GM12878 (cell line): ENCODE data around the gene GLRX5. TPM values are rescaled to one million over a fixed set of nuclear protein-coding genes. Genes with fewer than 3 reads are reported as not detected.

Experiments
- CBX3 ChIP-seq: fragments of 200-600 bp; sonication (generic); IDR thresholded peaks from 2 replicates; pipeline ENCODE4 v1.6.1; 2016; ENCODE audit warnings: low read depth, borderline replicate concordance
- CBX5 ChIP-seq: sonication (generic); IDR thresholded peaks from 2 replicates; pipeline ENCODE4 v1.6.1; 2016; ENCODE audit warnings: low read depth, moderate library complexity, mild to moderate bottlenecking, inconsistent platforms
- CHD2 ChIP-seq: IDR thresholded peaks from 2 replicates; pipeline ENCODE4 v1.6.1; 2011; ENCODE audit warnings: low read depth, low read length, improper control_type of control experiment, borderline replicate concordance
- DPF2 ChIP-seq: fragments of 450-650 bp; IDR thresholded peaks from 2 replicates; pipeline ENCODE4 v1.6.1; 2017; ENCODE audit warnings: mild to moderate bottlenecking
- E4F1 ChIP-seq: fragments of 450-650 bp; IDR thresholded peaks from 2 replicates; pipeline ENCODE4 v1.6.1; 2018; ENCODE audit warnings: borderline replicate concordance, mild to moderate bottlenecking; ENCODE audit not compliant: partially characterized antibody
- EGR1 ChIP-seq, 2 experiments: IDR thresholded peaks; 1 replicate in 1 of 2; 2 replicates in 1 of 2; pipeline ENCODE4 v1.6.1; 2011 to 2012; ENCODE audit warnings: low read depth in 2 of 2, low read length in 2 of 2, borderline replicate concordance in 1 of 2, mild to moderate bottlenecking in 1 of 2, moderate library complexity in 1 of 2
- HDAC2 ChIP-seq: fragments of 200-600 bp; sonication (generic); IDR thresholded peaks from 2 replicates; pipeline ENCODE4 v1.6.1; 2017
- HDAC6 ChIP-seq: fragments of 200-600 bp; sonication (generic); IDR thresholded peaks from one replicate; pipeline ENCODE4 v1.8.0; 2017; ENCODE audit warnings: antibody characterized with exemption; ENCODE audit not compliant: unreplicated experiment
- LARP7 ChIP-seq: fragments of 450-650 bp; IDR thresholded peaks from 2 replicates; pipeline ENCODE4 v1.6.1; 2017; ENCODE audit warnings: mild to moderate bottlenecking
- NFIC ChIP-seq: IDR thresholded peaks from 2 replicates; pipeline ENCODE4 v1.6.1; 2012; ENCODE audit warnings: low read depth, mild to moderate bottlenecking, inconsistent platforms, low read length, moderate library complexity
- NR2F1 ChIP-seq: fragments of 450-650 bp; conservative IDR thresholded peaks from 2 replicates; pipeline ENCODE4 v1.6.1; 2017; ENCODE audit warnings: mild to moderate bottlenecking
- POLR2AphosphoS2 ChIP-seq: IDR thresholded peaks from 2 replicates; pipeline ENCODE4 v1.6.1; 2011; ENCODE audit warnings: low read depth, mild to moderate bottlenecking, low read length, improper control_type of control experiment, moderate library complexity
- RCOR1 ChIP-seq: conservative IDR thresholded peaks from 2 replicates; pipeline ENCODE4 v1.6.1; 2012; ENCODE audit warnings: low read depth, low read length, improper control_type of control experiment
- RUNX3 ChIP-seq: IDR thresholded peaks from 2 replicates; pipeline ENCODE4 v1.6.1; 2012; ENCODE audit warnings: low read length, inconsistent platforms
- TARDBP ChIP-seq: IDR thresholded peaks from 2 replicates; pipeline ENCODE4 v1.6.1; 2016; ENCODE audit warnings: borderline replicate concordance
- USF1 ChIP-seq: IDR thresholded peaks from 2 replicates; pipeline ENCODE4 v1.6.1; 2011; ENCODE audit warnings: borderline replicate concordance, low read depth, mild to moderate bottlenecking, moderate library complexity, mixed read lengths, low read length; ENCODE audit not compliant: insufficient read depth; ENCODE audit errors: extremely low read length
- ZBTB11 ChIP-seq: fragments of 450-650 bp; formaldehyde crosslinking; IDR thresholded peaks from 2 replicates; pipeline ENCODE4 v1.5.0; 2022; ENCODE audit warnings: mild to moderate bottlenecking, missing genetic modification characterization
- ZNF217 ChIP-seq: fragments of 450-650 bp; IDR thresholded peaks from 2 replicates; pipeline ENCODE4 v1.6.1; 2017; ENCODE audit warnings: antibody characterized with exemption, mild to moderate bottlenecking
- ZNF384 ChIP-seq: IDR thresholded peaks from 2 replicates; pipeline ENCODE4 v1.6.1; 2012; ENCODE audit warnings: low read depth, mild to moderate bottlenecking, low read length, improper control_type of control experiment, borderline replicate concordance
- ZZZ3 ChIP-seq: IDR thresholded peaks from 2 replicates; pipeline ENCODE4 v1.6.1; 2011; ENCODE audit warnings: low read depth; ENCODE audit not compliant: control insufficient read depth, insufficient read length
- polyA plus RNA-seq, 11 experiments: library from polyadenylated mRNA; depleted of rRNA in 4 of 11; unstranded in 6 of 11; stranded (reverse) in 5 of 11; fragments of >200 nt; fragmentation: Nextera tagmentation in 4 of 11; fragmentation: Illumina TruSeq in 1 of 11; extraction: Ambion mirVana in 4 of 11; extraction: Trizol in 1 of 11; gene quantifications; 1 replicate in 1 of 11; 2 replicates in 10 of 11; pipeline versions ENCODE4 v1.2.1 to v1.2.3, GENCODE V29; 2011 to 2016; ENCODE audit warnings: inconsistent platforms in 2 of 11, missing spikeins in 2 of 11, low read depth in 1 of 11
- total RNA-seq, 4 experiments: library from RNA; depleted of rRNA in 3 of 4; stranded (reverse); fragments of >200 nt in 3 of 4; fragmentation: Illumina TruSeq in 1 of 4; extraction: Trizol in 1 of 4; gene quantifications; 2 replicates each; pipeline versions ENCODE4 v1.2.1 to v1.2.3, GENCODE V29; 2013 to 2021

Gene GLRX5
- total and polyA plus RNA-seq, 10 of the 15 experiments (the other 5 are each of a cell fraction or from before 2014, with no cell fraction given): 12.8 to 139 (median 55.4) TPM

- TF ChIP-seq ZZZ3 (no peak), EGR1 (IDR thresholded peaks at IDR 0.05; ENCODE audit: borderline replicate concordance in 1 of 2, low read depth in 2 of 2, low read length in 2 of 2) (peak in 1 of 2 experiments; percentile 84; a peak in 2 of 3 replicates), ZNF384 (no peak), USF1 (no peak), HDAC6 (no peak), ZNF217 (peak; percentile 58; the same call in 1 of the 2 replicates), POLR2AphosphoS2 (no peak), NFIC (no peak), LARP7 (no peak), HDAC2 (no peak), CBX5 (no peak), CHD2 (peak; percentile 44; the same call in 1 of the 2 replicates), ZBTB11 (CRISPR knock-in tag) (no peak), TARDBP (no peak), RCOR1 (no peak), DPF2 (no peak), CBX3 (no peak), E4F1 (no peak), NR2F1 (peak; percentile 72), RUNX3 (peak; percentile 69)
Observed at GRCh38 chr14:95515596-95516552, 19.0 kb upstream of the GLRX5 start (continued).
